ENCODE results near the gene GRIA3.

DNA sequence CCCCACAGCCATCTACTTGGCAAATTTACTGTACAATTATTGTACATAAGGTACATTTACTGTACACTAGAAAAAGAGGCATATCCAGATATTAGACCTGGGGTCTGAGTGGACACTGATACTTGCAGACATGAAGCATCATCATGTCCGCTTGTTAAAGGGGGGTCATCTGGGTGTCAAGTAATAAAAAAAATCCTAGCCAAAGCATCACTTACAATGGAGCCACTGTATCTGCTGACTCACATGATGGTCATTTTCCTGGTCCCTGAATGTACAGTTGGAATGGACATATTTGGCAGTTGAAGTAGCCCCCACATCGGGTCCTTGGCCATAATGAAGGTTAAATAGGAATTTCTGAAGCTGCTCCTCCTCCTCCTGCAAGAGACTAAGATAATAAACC lies 320.0 kb downstream of the GRIA3 start:
- no peak for TF ChIP-seq SUZ12 (IDR thresholded peaks at IDR 0.05; ENCODE audit: extremely low read depth, insufficient read depth, insufficient read length)
- no peak for TF ChIP-seq ZNF274 (IDR thresholded peaks at IDR 0.05; ENCODE audit: low read depth, low read length)

Data from NT2/D1 (cell line).